Transverse colon (tissue), 4 donors: Measurements from ENCODE around the gene PFN3. TPM values are rescaled to one million over a fixed set of nuclear protein-coding genes. Genes with fewer than 3 reads are reported as not detected.

Experiments
- DNase-seq: peaks from one replicate; pipeline ENCODE4 v3.0.0-alpha.2; 2019
- H3K27ac ChIP-seq, 4 donors: fragments of 200-600 bp; sonication (generic); 2 replicates each; pipeline ENCODE4 v1.5.1; 2016 to 2018; ENCODE audit warnings: inconsistent platforms in 4 of 4
- H3K27me3 ChIP-seq: fragments of 200-600 bp; sonication (generic); 2 replicates; pipeline ENCODE4 v1.5.1; 2017; ENCODE audit warnings: inconsistent platforms
- H3K36me3 ChIP-seq, 4 donors: fragments of 200-600 bp; sonication (generic); 2 replicates each; pipeline ENCODE4 v1.5.1; 2017 to 2019; ENCODE audit warnings: inconsistent platforms in 4 of 4
- H3K4me1 ChIP-seq, 4 donors: fragments of 200-600 bp; sonication (generic); 2 replicates each; pipeline ENCODE4 v1.5.1; 2017 to 2020; ENCODE audit warnings: inconsistent platforms in 4 of 4
- H3K4me3 ChIP-seq, 4 donors: fragments of 200-600 bp; sonication (generic); 1 replicate in 1 of 4; 2 replicates in 3 of 4; pipeline versions ENCODE4 v1.5.1 to v1.6.1; 2017 to 2019; ENCODE audit warnings: inconsistent platforms in 4 of 4
- H3K9me3 ChIP-seq, 2 donors: fragments of 200-600 bp; sonication (generic); 2 replicates each; pipeline ENCODE4 v1.5.1; 2017 to 2019; ENCODE audit warnings: inconsistent platforms in 2 of 2
- EP300 ChIP-seq: sonication (generic); formaldehyde crosslinking; IDR thresholded peaks from one replicate; pipeline ENCODE4 v1.6.1; 2017; ENCODE audit warnings: antibody characterized with exemption, low read depth
- POLR2A ChIP-seq: fragments of 450-650 bp; IDR thresholded peaks from one replicate; pipeline ENCODE4 v1.6.1; 2016; ENCODE audit warnings: antibody characterized with exemption, mild to moderate bottlenecking, moderate library complexity
- POLR2AphosphoS5 ChIP-seq, 3 donors: sonication (generic); formaldehyde crosslinking; IDR thresholded peaks; one replicate each; pipeline ENCODE4 v1.6.1; 2016; ENCODE audit warnings: antibody characterized with exemption in 3 of 3
- WGBS, 2 donors: methylation state at CpG; one replicate each; pipeline ENCODE4 v1.1.5; 2018; ENCODE audit warnings: low coverage in 1 of 2; 5-methylcytosine and 5-hydroxymethylcytosine counted together
- in situ Hi-C, 4 donors: fragments of 200-750 bp; cut with MboI; loops; one replicate each; pipeline versions ENCODE4 v1.15.0 to v1.15.1; 2017; ENCODE audit warnings: low sequenced_read_pairs in 3 of 4, low pct_ligation_motif_present in 1 of 4, low pct_unique_long_range_greater_than_20kb in 1 of 4
- intact Hi-C: fragments of 100-400 bp; cut with DNase I; formaldehyde crosslinking; loops from one replicate; pipeline ENCODE4 v1.15.1; 2023; ENCODE audit warnings: low total_unique reads
- total RNA-seq, 4 donors: library from RNA; depleted of rRNA; stranded (reverse); fragments of >200 nt; gene quantifications; one replicate each; pipeline ENCODE4 v1.1.0, GENCODE V29; 2016
- TF ChIP-seq, protein P1 (sequence below), 5 experiments: fragments of 200-600 bp in 3 of 5; fragments of 450-650 bp in 2 of 5; sonication (generic) in 3 of 5; IDR thresholded peaks; 1 replicate in 2 of 5; 2 replicates in 3 of 5; pipeline ENCODE4 v1.5.1; 2016 to 2017; ENCODE audit warnings: antibody characterized with exemption in 5 of 5, inconsistent platforms in 3 of 5, mild to moderate bottlenecking in 2 of 5, moderate library complexity in 1 of 5

PFN3 gene
- total RNA-seq, 4 donors from 2014 or later = not detected

DNA sequence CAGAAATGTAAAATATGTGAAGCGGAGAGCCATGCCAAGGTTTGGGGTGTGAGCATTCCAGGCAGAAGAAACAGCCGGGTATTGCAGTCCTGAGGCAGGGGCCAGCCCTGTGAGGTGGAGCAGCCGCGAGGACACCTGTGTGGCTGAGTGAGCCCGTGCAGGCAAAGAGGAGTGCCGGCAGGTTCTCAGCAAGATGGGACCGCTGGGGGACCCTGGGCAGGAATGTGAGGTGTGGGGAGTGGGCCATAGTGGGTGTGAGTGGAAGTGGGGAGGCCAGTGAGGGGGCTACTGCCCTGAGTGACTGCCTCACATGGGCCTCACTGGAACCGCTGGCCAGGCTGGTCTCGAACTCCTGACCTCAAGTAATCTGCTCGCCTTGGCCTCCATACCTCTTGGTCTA lies 38.0 kb upstream of the PFN3 start:
- intact Hi-C loops = no loop called here
- WGBS, 2 donors = 92% methylated on average over 10 of the region's 10 CpGs; no CpG with 5 or more reads in 1 of the 2 donors
- H3K4me3 ChIP-seq = no peak overlapping the region
- no peaks in the 10 kb centered on the region for H3K9me3 ChIP-seq
- TF ChIP-seq, protein P1, sequence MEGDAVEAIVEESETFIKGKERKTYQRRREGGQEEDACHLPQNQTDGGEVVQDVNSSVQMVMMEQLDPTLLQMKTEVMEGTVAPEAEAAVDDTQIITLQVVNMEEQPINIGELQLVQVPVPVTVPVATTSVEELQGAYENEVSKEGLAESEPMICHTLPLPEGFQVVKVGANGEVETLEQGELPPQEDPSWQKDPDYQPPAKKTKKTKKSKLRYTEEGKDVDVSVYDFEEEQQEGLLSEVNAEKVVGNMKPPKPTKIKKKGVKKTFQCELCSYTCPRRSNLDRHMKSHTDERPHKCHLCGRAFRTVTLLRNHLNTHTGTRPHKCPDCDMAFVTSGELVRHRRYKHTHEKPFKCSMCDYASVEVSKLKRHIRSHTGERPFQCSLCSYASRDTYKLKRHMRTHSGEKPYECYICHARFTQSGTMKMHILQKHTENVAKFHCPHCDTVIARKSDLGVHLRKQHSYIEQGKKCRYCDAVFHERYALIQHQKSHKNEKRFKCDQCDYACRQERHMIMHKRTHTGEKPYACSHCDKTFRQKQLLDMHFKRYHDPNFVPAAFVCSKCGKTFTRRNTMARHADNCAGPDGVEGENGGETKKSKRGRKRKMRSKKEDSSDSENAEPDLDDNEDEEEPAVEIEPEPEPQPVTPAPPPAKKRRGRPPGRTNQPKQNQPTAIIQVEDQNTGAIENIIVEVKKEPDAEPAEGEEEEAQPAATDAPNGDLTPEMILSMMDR (IDR thresholded peaks at IDR 0.05) = no peak
- no peak for TF ChIP-seq EP300
- no peak for DNase-seq
- no peak overlapping the region for H3K27ac ChIP-seq
- peaks cover 0 to 43% (median 23%) of the 10 kb centered on the region in 4 donors for H3K36me3 ChIP-seq
- no peaks in the 10 kb centered on the region for H3K4me1 ChIP-seq
- in situ Hi-C loops = no loop called here
- H3K27me3 ChIP-seq = no peaks in the 10 kb centered on the region

- no peaks in the 10 kb centered on the region for H3K27me3 ChIP-seq
- no peak overlapping the region for H3K4me3 ChIP-seq
- intact Hi-C loops (no loop called here), in situ Hi-C loops (no loop called here)
- peaks cover 0 to 5% (median 2%) of the 10 kb centered on the region in 4 donors for H3K4me1 ChIP-seq
- H3K9me3 ChIP-seq = no peaks in the 10 kb centered on the region
- no peak overlapping the region for H3K27ac ChIP-seq
- 58% methylated on average over 4 of the region's 4 CpGs; no CpG with 5 or more reads in 1 of the 2 donors for WGBS, 2 donors
- peaks cover 0 to 49% (median 27%) of the 10 kb centered on the region in 4 donors for H3K36me3 ChIP-seq
- no peak for DNase-seq
- TF ChIP-seq, protein P1 (IDR thresholded peaks at IDR 0.05) = no peak
- TF ChIP-seq POLR2AphosphoS5 (IDR thresholded peaks at IDR 0.05) (no peak), POLR2A (no peak), EP300 (no peak)
Observed at GRCh38 chr5:177437623-177438022, 37.2 kb upstream of the PFN3 start.

GRCh38 chr5:177435847-177436536 lies 35.5 kb upstream of the PFN3 start:
- peaks cover 0 to 46% (median 27%) of the 10 kb centered on the region in 4 donors for H3K36me3 ChIP-seq
- in situ Hi-C loops (no loop called here), intact Hi-C loops (no loop called here)
- H3K4me3 ChIP-seq = no peak overlapping the region
- H3K9me3 ChIP-seq = no peaks in the 10 kb centered on the region
- WGBS, 2 donors = 95% methylated on average over 37 of the region's 37 CpGs; no CpG with 5 or more reads in 1 of the 2 donors
- no peak overlapping the region for H3K27ac ChIP-seq
- H3K27me3 ChIP-seq = no peaks in the 10 kb centered on the region
- DNase-seq = no peak
- TF ChIP-seq, protein P1 (IDR thresholded peaks at IDR 0.05) = no peak
- TF ChIP-seq EP300 (no peak), POLR2A (no peak), POLR2AphosphoS5 (IDR thresholded peaks at IDR 0.05) (no peak)
- H3K4me1 ChIP-seq = peaks cover 6 to 8% (median 7%) of the 10 kb centered on the region in 4 donors

- Histone ChIP-seq H3K27me3 (no peaks in the 10 kb centered on the region), H3K4me3 (no peak overlapping the region), H3K27ac (no peak overlapping the region), H3K4me1 (peaks cover 13 to 15% (median 14%) of the 10 kb centered on the region in 4 donors), H3K9me3 (no peaks in the 10 kb centered on the region), H3K36me3 (peaks cover 0 to 41% (median 25%) of the 10 kb centered on the region in 4 donors)
- intact Hi-C loops (no loop called here), in situ Hi-C loops (no loop called here)
- DNase-seq = no peak
- WGBS, 2 donors = 91 to 100% methylated on average over 1 to 19 of the region's 20 CpGs
- no peak for TF ChIP-seq EP300
- TF ChIP-seq POLR2A = no peak
- TF ChIP-seq POLR2AphosphoS5 (IDR thresholded peaks at IDR 0.05) = no peak
- TF ChIP-seq, protein P1 (IDR thresholded peaks at IDR 0.05) = no peak
Observed at GRCh38 chr5:177434942-177435738, 34.7 kb upstream of the PFN3 start.
